Measurements from ENCODE around the gene CBR3.

- TF ChIP-seq CTCF (conservative IDR thresholded peaks at IDR 0.05) (no peak), ZFX (IDR thresholded peaks at IDR 0.05) (no peak)
Measured at GRCh38 chr21:36178349-36178748, 43.5 kb downstream of the CBR3 start.
